DND-41 (cell line): ENCODE results near the gene PDXDC1.
"Not testable (repeated sequence)": the region's sequence is repeated elsewhere in the genome, so short reads cannot be mapped to it uniquely, and the experiment has no call there.

Source experiments
- ATAC-seq: fragments of 200-7000 bp; cut with Tn5 transposase; 3 replicates; pipeline ENCODE4 v1.9.1; 2021; ENCODE audit warnings: low read depth; ENCODE audit not compliant: insufficient read depth
- DNase-seq: peaks from one replicate; pipeline ENCODE4 v3.0.0-alpha.2; 2020
- H2AFZ ChIP-seq: 2 replicates; pipeline ENCODE4 v1.6.0; 2012; ENCODE audit warnings: low read depth, low read length
- H3K27ac ChIP-seq: 2 replicates; pipeline ENCODE4 v1.5.1; 2012; ENCODE audit warnings: low read length, inconsistent platforms
- H3K27me3 ChIP-seq: fragments of 200-600 bp; sonication (generic); 2 replicates; pipeline ENCODE4 v1.6.0; 2012; ENCODE audit warnings: low read length, mild to moderate bottlenecking, inconsistent platforms; ENCODE audit not compliant: insufficient read depth, poor library complexity
- H3K36me3 ChIP-seq: 2 replicates; pipeline ENCODE4 v1.5.1; 2012; ENCODE audit warnings: low read length, inconsistent platforms; ENCODE audit not compliant: insufficient read depth
- H3K4me1 ChIP-seq: 2 replicates; pipeline ENCODE4 v1.5.1; 2012; ENCODE audit warnings: mild to moderate bottlenecking, low read length; ENCODE audit not compliant: insufficient read depth
- H3K4me2 ChIP-seq: 2 replicates; pipeline ENCODE4 v1.6.0; 2012; ENCODE audit warnings: mild to moderate bottlenecking, moderate library complexity, low read length, inconsistent platforms; ENCODE audit not compliant: insufficient read depth
- H3K4me3 ChIP-seq, 2 experiments: fragments of 200-600 bp in 1 of 2; shearing (Covaris generic) in 1 of 2; 2 replicates each; pipeline ENCODE4 v1.5.1; 2012 to 2016; ENCODE audit warnings: inconsistent platforms in 2 of 2, low read length in 2 of 2, mild to moderate bottlenecking in 2 of 2, low read depth in 1 of 2, moderate library complexity in 1 of 2
- H3K79me2 ChIP-seq: 2 replicates; pipeline ENCODE4 v1.6.0; 2012; ENCODE audit warnings: low read length, inconsistent platforms; ENCODE audit not compliant: insufficient read depth
- H3K9ac ChIP-seq: 2 replicates; pipeline ENCODE4 v1.6.0; 2012; ENCODE audit warnings: low read depth, mild to moderate bottlenecking, inconsistent platforms, low read length, moderate library complexity
- H3K9me3 ChIP-seq: 2 replicates; pipeline ENCODE4 v1.5.1; 2012; ENCODE audit warnings: low read length, moderate library complexity, mild to moderate bottlenecking, inconsistent platforms; ENCODE audit not compliant: insufficient read depth, severe bottlenecking
- H4K20me1 ChIP-seq: 2 replicates; pipeline ENCODE4 v1.6.0; 2012; ENCODE audit warnings: low read length; ENCODE audit not compliant: insufficient read depth
- CTCF ChIP-seq: IDR thresholded peaks from 2 replicates; pipeline ENCODE4 v1.5.1; 2012; ENCODE audit warnings: borderline replicate concordance, low read length, moderate library complexity, mild to moderate bottlenecking; ENCODE audit not compliant: poor library complexity, severe bottlenecking; ENCODE audit errors: extremely low read depth
- EZH2 ChIP-seq: IDR thresholded peaks from 3 replicates; pipeline ENCODE4 v1.6.1; 2012; ENCODE audit warnings: borderline replicate concordance, low read depth, mild to moderate bottlenecking, moderate library complexity, low read length, inconsistent platforms; ENCODE audit not compliant: severe bottlenecking

Gene PDXDC1

GRCh38 chr16:15137514-15137913, 162.7 kb downstream of the PDXDC1 start:
- not testable (repeated sequence) for H3K4me1 ChIP-seq, H3K9ac ChIP-seq, H3K27ac ChIP-seq, H3K27me3 ChIP-seq, DNase-seq, H3K36me3 ChIP-seq, H3K9me3 ChIP-seq, H3K4me3 ChIP-seq, ATAC-seq, H2AFZ ChIP-seq, H3K4me2 ChIP-seq
- peaks cover 10% of the 10 kb centered on the region for H4K20me1 ChIP-seq
- H3K79me2 ChIP-seq = peaks cover 15% of the 10 kb centered on the region; the same call in 1 of the 2 replicates

- not testable (repeated sequence) for H3K27me3 ChIP-seq, H2AFZ ChIP-seq, H3K27ac ChIP-seq, H3K36me3 ChIP-seq, H3K4me1 ChIP-seq, H3K4me2 ChIP-seq, H3K4me3 ChIP-seq, DNase-seq, H3K9ac ChIP-seq, H3K9me3 ChIP-seq, ATAC-seq
- Histone ChIP-seq H4K20me1 (peaks cover 26% of the 10 kb centered on the region), H3K79me2 (peaks cover 27% of the 10 kb centered on the region)
Observed at GRCh38 chr16:15140444-15141365, 165.9 kb downstream of the PDXDC1 start.

- Histone ChIP-seq H3K9me3 (no peaks in the 10 kb centered on the region), H3K27ac (no peak overlapping the region), H3K79me2 (peaks cover 33% of the 10 kb centered on the region), H3K4me2 (no peak overlapping the region), H3K4me1 (no peaks in the 10 kb centered on the region), H3K4me3 (no peak overlapping the region), H3K9ac (no peak overlapping the region), H3K27me3 (no peaks in the 10 kb centered on the region), H3K36me3 (no peaks in the 10 kb centered on the region), H4K20me1 (peaks cover 34% of the 10 kb centered on the region), H2AFZ (no peak overlapping the region)
- no peak for TF ChIP-seq CTCF
- TF ChIP-seq EZH2 = no peak
- DNase-seq (no peak), ATAC-seq (no peak)
Observed at GRCh38 chr16:15141586-15141985, 166.8 kb downstream of the PDXDC1 start.

- not testable (repeated sequence) for H3K9ac ChIP-seq, DNase-seq, H3K27me3 ChIP-seq, H3K4me2 ChIP-seq, H3K9me3 ChIP-seq, H3K4me1 ChIP-seq, H2AFZ ChIP-seq, H3K27ac ChIP-seq, ATAC-seq, H3K36me3 ChIP-seq, H3K4me3 ChIP-seq
- peaks cover 34% of the 10 kb centered on the region for H4K20me1 ChIP-seq
- peaks cover 35% of the 10 kb centered on the region for H3K79me2 ChIP-seq
Observed at GRCh38 chr16:15142107-15142890, 167.5 kb downstream of the PDXDC1 start.

- not testable (repeated sequence) for H3K27me3 ChIP-seq, H3K4me2 ChIP-seq, ATAC-seq, H3K9me3 ChIP-seq, H3K9ac ChIP-seq, H2AFZ ChIP-seq, DNase-seq, H3K27ac ChIP-seq, H3K4me1 ChIP-seq, H3K36me3 ChIP-seq, H3K4me3 ChIP-seq
- H4K20me1 ChIP-seq = peaks cover 34% of the 10 kb centered on the region
- H3K79me2 ChIP-seq = peaks cover 35% of the 10 kb centered on the region
Observed at GRCh38 chr16:15142891-15143600, 168.2 kb downstream of the PDXDC1 start.

GRCh38 chr16:15143601-15144091, 168.8 kb downstream of the PDXDC1 start:
- H3K4me1 ChIP-seq = not testable (repeated sequence)
- peaks cover 35% of the 10 kb centered on the region for H3K79me2 ChIP-seq

More at GRCh38 chr16:15143601-15144091, 168.8 kb downstream of the PDXDC1 start:
- DNase-seq, H3K27ac ChIP-seq, H3K4me3 ChIP-seq, H3K36me3 ChIP-seq, H3K9me3 ChIP-seq, H2AFZ ChIP-seq, H3K9ac ChIP-seq, H3K27me3 ChIP-seq, ATAC-seq, H3K4me2 ChIP-seq: not testable (repeated sequence)
- peaks cover 34% of the 10 kb centered on the region for H4K20me1 ChIP-seq
